GM11168 (cell line): ENCODE data around the gene GPD1L.
"Not testable (repeated sequence)": the region's sequence is repeated elsewhere in the genome, so short reads cannot be mapped to it uniquely, and the experiment has no call there.

Experiments used
- in situ Hi-C: fragments of 300-500 bp; cut with MboI; formaldehyde crosslinking; loops from one replicate; pipeline ENCODE4 v1.12.0; 2022; ENCODE audit warnings: low sequenced_read_pairs; ENCODE audit not compliant: unreplicated experiment

Gene GPD1L

DNA sequence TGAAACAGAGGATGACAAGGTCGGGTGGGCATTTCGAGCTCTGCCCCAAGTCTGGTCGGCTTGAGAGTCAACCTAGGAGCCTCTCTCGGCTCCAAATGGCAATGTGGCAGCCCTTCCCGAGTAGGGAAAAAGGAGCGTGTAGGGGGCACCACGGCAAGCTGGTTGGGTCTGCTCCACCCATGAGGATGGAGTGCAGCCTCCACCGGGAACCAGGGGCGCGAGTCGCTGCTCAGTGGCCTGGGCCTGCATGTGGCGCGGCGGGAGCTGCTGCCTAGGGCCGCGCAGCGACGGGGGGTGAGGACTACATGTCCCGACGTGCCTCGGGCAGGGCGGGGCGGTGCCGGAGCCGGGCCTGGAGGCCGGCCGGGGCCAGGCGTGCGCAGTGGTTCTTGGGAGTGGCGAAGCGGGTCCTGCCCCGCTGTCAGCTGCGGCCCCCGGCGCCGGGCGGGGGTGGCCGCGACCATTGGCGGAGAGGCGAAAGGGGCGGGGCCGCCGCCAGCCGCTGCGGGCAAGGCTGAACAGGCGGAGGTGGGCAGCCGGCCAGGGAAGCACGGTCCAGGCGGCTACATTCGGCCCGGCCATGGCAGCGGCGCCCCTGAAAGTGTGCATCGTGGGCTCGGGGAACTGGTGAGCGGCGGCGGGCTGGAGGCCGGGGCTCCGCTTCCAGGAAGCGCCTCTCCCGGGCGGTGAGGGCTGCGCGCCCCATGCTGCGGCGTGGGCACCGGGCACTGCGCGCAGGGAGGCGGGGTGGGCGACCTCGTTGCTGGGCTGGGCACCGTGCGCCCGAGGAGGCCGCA is at the start of gene GPD1L:
TSS of gene GPD1L (plus strand) at position 489 of the 797 bp plus-strand sequence. CDS start at position 581, 92 bp downstream.
- in situ Hi-C loops, result no loop called here

GRCh38 chr3:32058465-32058864 is 48.0 kb upstream of the GPD1L start:
- in situ Hi-C loops, result not testable (repeated sequence)

GRCh38 chr3:32062950-32063582 is 43.4 kb upstream of the GPD1L start:
- in situ Hi-C loops, result no loop called here

GRCh38 chr3:32066686-32067085 is 39.7 kb upstream of the GPD1L start:
- in situ Hi-C loops, result no loop called here

DNA sequence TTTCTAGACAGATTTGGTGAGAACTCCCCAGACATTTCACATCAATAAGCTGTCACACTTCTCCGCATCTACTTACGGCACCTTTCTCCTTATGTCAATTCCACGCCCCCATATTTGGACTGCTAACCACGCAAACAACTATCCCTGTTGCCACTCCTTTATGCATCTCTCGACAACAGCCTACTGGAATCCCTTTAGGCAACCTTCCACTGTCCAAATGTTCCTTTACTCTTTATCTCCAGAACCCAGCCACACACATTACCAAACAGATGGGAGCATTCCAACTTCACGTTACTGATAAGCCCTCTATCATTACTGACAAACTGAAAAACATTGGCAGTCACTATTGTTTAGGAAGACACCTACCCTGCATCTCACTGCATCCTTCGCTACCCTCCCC is 32.2 kb upstream of the GPD1L start:
- in situ Hi-C loops, result not testable (repeated sequence)

DNA sequence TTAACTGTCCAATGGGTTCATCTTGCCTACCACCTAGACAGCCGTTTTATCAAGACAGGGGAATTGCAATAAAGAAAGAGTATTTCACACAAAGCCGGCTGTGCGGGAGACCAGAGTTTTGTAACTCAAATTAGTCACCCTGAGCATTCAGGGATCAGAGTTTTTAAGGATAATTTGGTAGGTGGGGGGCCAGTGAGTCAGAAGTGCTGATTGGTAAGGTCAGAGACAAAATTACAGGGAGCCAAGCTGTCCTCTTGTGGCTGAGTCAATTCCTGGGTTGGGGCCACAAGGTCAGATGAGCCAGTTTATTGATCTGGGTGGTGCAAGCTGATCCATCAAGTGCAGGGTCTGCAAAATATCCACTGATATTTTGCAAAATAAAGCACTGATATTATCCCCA is 29.9 kb upstream of the GPD1L start:
- in situ Hi-C loops, result no loop called here

DNA sequence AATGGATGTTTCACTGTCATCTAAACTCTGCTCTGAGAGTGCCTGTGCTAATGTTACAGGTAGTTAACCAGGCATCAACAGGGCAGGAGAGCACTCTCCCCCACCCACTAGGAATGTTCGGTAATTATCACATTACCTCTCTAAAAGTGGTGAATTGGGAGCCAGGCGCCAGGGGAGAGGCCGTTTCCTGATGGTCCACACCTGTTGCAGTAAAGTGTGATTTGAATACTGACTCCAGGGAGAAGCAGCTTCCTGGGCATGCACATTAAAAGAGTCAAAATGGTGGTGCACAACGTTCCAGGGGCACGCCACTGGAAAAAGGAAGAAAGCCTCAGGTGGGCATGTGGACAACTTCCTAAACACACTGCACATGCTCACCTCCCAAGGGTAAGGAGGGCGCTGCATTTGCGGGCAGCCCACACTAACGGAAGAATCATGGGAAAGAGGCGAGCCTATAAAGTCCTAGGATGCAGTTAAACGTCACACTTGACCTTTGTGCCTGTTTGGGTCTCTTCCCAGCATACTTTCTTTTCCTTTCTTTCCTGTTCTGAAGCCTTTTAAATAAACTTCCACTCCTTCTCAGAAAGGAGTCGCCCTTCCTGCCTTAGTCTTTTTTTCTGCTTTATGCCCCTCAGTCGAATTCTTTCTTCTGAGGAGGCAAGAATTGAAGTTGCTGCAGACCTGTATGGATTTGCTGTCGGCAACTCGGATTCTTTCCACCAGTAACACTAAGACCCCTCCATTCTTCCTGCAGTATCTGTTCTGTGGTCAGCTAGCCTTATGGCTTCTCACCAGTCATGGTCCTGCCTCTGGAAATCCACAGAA is 28.9 kb upstream of the GPD1L start:
- in situ Hi-C loops, result no loop called here

GRCh38 chr3:32078085-32078634 is 28.3 kb upstream of the GPD1L start:
- in situ Hi-C loops, result no loop called here

GRCh38 chr3:32078864-32079263 is 27.6 kb upstream of the GPD1L start:
- in situ Hi-C loops, result no loop called here

DNA sequence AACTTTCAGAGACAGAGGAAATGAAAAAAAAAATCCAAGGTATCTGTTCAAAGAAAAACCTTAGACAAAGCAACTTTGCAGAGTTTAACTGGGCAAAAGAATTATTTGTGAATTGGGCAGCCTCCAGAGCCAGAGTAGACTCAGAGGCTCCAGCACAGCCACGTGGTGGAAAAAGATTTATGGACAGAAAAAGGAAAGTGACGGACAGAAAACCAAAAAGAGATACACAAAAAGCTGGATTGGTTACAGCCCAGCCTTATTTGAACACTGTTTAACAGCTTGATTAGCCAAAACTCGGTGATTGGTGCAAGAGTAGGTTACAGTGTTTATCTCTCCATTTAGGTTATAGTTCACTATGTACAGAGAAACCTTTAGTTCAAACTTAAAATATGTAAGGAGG is 23.7 kb upstream of the GPD1L start:
- in situ Hi-C loops, result no loop called here

GRCh38 chr3:32083702-32084270 is 22.6 kb upstream of the GPD1L start:
- in situ Hi-C loops, result no loop called here

DNA sequence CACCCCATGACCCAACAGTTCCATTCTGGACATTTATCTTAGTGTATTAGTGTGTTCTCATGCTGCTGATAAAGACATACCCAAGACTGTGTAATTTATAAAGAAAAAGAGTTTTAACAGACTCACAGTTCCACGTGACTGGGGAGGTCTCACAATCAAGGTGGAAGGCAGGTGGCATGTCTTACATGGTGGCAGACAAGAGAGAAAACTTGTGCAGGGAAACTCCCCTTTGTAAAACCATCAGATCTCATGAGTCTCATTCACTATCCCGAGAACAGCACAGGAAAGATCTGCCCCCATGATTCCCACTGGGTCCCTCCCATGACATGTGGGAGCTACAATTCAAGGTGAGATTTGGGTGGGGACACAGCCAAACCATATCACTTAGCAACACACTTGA is 21.6 kb upstream of the GPD1L start:
- in situ Hi-C loops, result no loop called here

DNA sequence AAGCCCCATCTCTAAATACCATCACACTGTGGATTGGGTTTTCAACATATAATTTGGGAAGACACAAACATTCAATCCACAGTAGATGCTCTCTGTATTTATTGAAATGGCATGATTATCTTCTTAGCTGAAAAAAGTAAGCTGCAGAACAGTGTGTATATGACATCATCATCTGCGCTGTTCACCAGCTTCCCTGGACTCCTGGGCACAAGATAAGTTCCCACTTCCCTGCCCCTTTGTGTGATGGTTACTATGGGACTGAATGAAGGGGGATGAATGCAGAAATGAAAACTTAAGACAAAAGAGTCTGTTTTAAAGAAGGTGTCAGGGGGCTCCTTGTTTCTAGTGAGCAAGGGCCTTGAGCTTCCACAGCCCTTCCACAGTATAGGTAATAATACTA is 20.0 kb upstream of the GPD1L start:
- in situ Hi-C loops, result no loop called here

DNA sequence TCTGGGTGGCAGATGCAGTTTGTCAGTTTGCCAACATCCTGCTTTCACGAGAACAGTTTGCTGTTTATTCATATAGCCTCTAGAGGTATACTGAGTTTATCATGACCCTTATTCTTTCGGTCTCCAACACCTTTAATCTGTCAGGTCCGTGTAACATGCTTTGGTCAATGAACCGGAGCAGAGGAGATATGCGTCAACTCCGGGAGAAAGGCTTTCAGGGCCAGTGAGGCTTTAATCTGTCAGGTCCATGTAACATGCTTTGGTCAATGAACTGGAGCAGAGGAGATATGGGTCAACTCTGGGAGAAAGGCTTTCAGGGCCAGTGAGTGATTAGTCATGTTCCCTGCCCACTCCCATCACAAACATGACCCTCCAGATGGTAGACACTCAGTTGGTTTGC is 16.9 kb upstream of the GPD1L start:
- in situ Hi-C loops, result no loop called here

GRCh38 chr3:32093204-32093603 is 13.2 kb upstream of the GPD1L start:
- in situ Hi-C loops, result no loop called here

- in situ Hi-C loops, result no loop called here
These were observed 11.0 kb upstream of the GPD1L start for GRCh38 chr3:32095431-32095830.

DNA sequence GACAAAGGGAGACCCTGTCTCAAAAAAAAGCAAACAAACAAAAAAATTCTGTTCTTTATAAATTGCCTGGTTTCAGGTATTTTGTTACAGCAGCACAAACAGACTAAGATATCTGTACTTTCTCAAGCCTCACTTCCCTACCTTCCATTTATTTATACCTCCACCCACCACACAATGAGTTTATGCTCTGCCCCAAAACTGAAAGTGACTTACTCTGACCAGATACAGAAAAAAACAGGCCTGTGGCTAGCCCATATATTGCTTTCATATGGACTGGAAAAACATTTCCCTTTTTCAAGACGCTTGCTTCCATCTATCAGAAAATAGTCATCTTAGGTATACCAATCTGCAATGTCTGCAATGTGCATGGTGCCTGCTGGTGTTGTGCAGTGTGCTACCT is 8.7 kb upstream of the GPD1L start:
- in situ Hi-C loops, result no loop called here

DNA sequence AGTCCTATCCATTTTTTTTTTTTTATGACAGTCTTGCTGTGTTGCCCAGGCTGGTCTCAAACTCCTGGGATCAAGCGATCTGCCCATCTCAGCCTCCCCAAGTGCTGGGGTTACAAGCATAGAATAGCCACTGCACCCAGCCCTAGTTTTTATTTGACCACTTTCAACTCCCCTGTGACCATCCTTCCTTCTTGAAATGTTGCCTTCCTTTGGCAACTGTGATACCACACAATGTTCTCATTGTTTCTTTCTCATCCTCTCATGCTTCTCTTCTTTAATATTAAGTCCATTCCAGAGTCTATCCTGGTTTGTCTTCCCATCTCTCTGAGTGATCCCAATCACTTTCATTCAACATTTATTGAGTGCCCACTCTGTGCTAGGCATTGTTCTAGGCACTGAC is 7.9 kb upstream of the GPD1L start:
- in situ Hi-C loops, result no loop called here

GRCh38 chr3:32100465-32100864 is 6.0 kb upstream of the GPD1L start:
- in situ Hi-C loops, result no loop called here

- in situ Hi-C loops, result no loop called here
These were observed 4.1 kb upstream of the GPD1L start for GRCh38 chr3:32102289-32102688.
